Airway epithelial cell (primary cell): Measurements from ENCODE around the gene XPO1. TPM values are rescaled to one million over a fixed set of nuclear protein-coding genes. Genes with fewer than 3 reads are reported as not detected.

ENCODE experiments used
- total RNA-seq: library from RNA; depleted of rRNA; stranded (reverse); fragments of >200 nt; gene quantifications from 2 replicates; pipeline ENCODE4 v1.2.3, GENCODE V29; 2015

XPO1 gene
- total RNA-seq: 100 and 118 TPM in 2 replicates

GRCh38 chr2:61538200-61538919 is at the start of gene XPO1:
Gene XPO1, minus strand, starts transcription at chr2:61538356. Its CDS starts 4,459 bp downstream, at chr2:61533897.

GRCh38 chr2:61470965-61471904 is 66.9 kb downstream of the XPO1 start, which contains the start of gene USP34:
Gene USP34, minus strand, starts transcription at chr2:61471087. Its CDS starts 395 bp downstream, at chr2:61470692.

Other genes with a start within 250 kb of the XPO1 start
- 43.1 and 44.4 TPM in 2 replicates for gene USP34, start 67.3 kb downstream of the XPO1 start, total RNA-seq